Activated CD8-positive, alpha-beta memory T cell treated with anti-CD3 and anti-CD28 coated beads for 1 hour (primary cell): ENCODE results near the gene PDE6B.
"Not testable (repeated sequence)": the region's sequence is repeated elsewhere in the genome, so short reads cannot be mapped to it uniquely, and the experiment has no call there.

Experiments
- DNase-seq, 2 donors: peaks; one replicate each; pipeline ENCODE4 v3.0.0-alpha.2; 2020; ENCODE audit warnings: low read depth in 1 of 2; ENCODE audit errors: extremely low read depth in 1 of 2

The PDE6B gene

DNA sequence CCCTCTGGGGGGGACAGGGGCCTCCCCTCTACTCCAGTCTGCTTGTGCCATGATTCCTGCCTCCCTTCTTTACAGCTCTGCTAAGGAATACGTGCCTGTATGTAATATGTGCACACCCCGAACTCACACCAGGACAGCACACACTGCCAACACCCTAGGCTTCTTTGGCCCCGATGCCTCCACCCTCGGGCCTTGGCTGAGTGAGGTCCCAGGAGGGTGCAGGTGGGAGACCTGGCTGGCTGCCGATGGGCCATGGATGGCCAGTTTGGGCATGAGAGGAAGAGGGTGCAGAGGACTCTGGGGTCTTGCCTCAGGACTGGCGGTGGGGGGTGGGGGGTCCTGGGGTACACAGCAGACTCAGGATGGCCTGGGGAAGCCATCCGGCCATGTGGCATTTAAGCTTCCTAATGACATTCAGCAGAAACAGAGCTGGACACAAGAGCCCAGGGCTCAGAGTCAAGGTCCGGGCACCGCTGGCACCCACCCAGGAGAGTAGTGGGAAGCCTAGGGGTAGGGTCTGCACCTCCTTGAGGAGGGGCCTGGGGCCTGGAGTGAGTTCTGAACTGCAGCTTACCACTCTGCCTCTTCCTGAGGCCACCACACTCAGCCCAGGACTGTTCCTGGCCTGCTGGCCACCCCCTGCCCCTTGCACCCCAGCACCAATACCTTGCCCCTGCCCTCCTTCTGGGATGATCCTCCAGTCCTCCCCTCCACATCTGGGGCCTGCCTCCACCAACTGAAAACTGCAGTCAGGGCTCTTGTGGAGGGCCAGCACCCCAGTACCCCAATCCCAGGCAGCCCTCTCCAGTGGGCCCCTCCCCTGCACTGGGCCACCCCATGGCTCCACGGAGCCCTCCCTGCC is 78.2 kb downstream of the PDE6B start:
- DNase-seq, result no peak

DNA sequence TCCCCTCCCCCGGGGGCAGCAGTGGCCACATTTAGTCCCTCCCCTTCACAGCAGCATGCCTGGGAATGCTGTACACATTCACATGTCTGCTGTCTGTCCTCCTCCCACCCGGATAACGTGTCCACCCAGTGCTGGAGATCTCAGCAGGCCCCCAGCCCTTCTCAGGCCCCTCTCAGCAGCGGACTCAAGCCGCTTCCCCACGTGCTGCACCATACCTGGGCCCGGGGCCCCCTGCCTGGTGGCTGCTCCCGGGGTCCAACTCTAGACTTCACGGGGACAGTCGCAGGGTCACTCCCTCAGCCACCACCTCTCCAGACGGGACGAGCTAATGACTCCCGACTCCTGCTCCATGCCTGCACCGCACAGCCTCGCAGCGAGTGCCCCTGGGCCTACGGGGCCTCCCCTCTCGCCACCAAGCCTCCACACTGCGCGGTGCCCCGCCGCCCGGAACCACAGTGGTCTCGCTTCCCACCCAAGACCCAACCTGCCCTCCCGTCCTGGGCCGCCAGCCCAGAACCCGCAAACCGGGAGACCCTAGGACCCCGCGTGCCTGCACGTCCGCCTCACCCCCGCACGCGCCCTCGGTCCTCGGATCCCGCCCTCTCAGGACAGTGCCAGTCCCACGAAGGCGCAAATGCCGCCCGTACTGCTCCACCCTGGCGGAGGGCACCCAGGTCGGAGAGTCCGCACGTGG is 79.0 kb downstream of the PDE6B start:
- DNase-seq, result no peak

DNA sequence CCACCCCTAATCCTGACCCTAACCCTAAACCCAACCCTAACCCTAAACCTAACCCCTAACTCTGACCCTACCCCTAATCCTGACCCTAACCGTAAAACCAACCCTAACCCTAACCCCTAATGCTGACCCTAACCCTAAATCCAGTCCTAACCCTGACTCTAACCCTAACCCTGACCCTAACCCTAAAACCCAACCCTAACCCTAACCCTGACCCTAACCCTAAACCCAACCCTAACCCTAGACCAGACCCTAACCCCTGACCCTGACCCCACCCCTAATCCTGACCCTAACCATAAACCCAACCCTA is 79.6 kb downstream of the PDE6B start:
- DNase-seq, result no peak

DNA sequence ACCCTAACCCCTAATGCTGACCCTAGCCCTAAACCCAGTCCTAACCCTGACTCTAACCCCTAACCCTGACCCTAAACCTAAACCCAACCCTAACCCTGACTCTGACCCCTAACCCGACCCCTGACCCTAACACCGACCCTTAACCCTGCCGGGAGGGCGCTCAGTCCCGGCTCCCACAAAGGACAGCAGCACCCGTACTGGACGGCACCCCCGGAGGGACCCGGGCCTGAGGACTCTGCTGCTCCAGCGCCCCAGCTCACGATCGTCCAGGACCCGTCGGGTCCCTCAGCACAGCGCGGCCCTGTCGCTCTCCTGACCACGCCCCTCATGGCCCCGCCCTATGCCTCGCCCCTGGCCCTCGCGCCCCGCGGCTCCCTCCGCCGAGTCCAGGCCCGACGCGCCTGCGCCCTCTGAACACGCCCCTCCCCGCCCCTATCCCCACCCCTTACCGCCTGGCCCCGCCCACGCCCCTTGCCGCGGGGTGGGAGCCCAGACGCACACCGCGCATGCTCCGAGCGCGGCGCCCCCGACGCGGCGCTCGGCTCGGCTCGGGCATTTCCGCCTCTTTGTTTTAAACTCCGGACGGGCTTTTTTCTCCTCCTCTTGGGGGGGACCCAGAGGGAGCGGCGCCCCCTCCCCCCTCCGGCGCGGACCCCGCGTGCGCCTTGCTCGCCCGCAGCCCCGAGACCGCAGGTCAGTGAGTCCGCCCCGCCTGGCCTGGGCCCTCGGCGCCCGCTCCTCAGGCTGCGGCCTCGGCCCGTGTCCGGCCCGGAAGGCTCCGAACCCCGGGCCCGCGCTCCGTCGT is 80.1 kb downstream of the PDE6B start, which contains the start of gene PCGF3:
TSS of gene PCGF3 (plus strand) at position 555 of the 805 bp plus-strand sequence. CDS start 27,849 bp downstream, outside the sequence.
- DNase-seq, result peak; percentile 89 to 95

DNA sequence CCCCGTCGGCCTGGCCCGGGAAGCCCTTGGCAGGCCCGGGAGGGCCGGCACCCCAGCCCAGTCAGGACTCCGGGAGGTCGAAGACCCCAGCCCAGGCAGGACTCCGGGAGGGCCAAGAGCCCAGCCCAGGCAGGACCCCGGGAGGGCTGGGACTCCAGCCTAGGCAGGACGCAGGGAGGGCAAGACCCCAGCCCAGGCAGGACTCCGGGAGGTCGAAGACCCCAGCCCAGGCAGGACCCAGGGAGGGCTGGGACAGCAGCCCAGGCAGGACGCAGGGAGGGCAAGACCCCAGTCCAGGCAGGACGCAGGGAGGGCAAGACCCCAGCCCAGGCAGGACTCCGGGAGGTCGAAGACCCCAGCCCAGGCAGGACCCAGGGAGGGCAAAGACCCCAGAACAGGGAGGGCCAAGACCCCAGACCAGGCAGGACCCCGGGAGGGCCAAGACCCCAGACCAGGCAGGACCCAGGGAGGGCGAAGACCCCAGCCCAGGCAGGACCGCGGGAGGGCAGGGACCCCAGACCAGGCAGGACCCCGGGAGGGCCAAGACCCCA is 80.8 kb downstream of the PDE6B start:
- DNase-seq, result not testable (repeated sequence)

DNA sequence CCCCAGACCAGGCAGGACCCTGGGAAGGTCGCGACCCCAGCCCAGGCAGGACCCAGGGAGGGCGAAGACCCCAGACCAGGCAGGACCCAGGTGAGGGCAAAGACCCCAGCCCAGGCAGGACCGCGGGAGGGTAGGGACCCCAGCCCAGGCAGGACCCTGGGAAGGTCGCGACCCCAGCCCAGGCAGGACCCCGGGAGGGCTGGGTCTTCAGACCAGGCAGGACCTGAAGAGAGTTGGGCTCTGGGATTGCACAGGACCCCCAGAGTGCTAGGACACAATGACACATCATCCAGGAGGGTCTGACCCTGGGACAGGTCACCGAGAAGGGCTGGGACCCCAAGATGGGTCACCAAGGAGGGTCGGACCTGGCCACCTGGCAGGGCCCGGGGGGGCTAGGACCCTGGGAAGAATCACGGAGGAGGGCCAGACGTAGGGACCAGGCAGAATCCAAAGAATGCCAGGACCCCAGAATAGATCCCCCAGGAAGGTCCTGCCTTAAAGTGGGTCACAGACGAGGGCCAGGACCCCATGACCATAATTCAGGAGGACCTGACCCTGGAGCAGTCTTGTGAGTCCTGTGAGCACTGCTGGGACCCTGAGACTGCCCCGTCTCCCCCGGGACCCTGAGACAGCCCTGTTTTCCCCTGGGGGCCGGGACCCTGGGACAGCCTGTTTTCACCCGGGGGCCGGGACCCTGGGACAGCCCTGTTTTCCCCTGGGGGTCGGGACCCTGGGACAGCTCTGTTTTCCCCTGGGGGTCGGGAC is 81.6 kb downstream of the PDE6B start:
- DNase-seq, result no peak

DNA sequence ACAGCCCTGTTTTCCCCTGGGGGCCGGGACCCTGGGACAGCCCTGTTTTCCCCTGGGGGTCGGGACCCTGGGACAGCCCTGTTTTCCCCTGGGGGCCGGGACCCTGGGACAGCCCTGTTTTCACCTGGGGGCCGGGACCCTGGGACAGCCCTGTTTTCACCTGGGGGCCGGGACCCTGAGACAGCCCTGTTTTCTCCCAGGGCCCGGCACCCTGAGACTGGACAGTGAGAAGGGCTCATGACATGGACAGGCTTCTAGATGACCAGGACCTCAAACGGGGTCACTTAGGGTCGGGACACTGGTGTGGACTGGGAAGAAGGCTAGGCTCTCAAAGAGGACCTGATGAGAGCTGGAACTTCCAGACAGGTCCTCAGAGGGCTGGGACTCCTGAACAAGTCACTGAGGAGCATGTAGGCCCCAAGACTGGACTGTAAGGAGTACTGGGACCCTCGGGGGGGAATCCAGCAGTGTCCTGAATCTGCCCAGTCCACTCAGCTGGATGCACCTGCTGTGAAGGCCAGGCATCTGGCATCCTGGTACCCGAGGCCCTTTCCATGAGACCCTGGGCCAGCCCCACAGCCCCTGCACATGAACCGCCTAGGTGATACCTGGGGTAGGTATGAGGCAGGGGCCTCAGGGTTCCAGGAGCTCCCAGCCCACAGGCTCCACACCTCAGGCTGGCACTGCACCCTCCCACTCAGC is 82.7 kb downstream of the PDE6B start:
- no peak for DNase-seq

DNA sequence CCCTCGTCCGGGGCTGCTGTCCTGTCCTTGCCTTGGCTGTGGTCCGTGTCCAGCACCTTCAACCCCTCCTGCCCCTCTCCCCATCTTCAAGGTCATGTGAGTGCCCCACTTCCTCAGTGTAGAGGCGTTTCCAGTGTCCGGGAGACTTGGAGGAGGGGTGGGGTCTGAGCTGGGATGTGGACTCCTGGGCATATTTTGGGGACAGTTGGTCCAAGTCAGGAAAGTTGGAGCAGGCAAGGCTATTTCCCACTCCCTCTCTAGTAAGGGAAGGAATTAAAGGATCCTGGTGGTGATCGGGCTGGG is 83.2 kb downstream of the PDE6B start:
- DNase-seq, result no peak

DNA sequence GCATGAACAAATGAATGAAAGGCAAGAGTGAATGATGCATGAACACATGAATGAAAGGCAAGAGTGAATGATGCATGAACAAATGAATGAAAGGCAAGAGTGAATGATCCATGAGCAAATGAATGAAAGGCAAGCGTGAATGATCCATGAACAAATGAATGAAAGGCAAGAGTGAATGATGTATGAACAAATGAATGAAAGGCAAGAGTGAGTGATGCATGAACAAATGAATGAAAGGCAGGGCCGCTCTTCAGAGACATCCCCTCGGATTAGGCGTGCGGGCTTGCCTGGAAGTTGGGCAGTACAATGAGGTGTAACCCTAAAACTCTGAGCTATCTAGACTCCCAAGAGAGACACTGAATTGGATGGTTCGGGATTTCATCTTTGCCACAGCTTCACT is 84.0 kb downstream of the PDE6B start:
- DNase-seq, result no peak

DNA sequence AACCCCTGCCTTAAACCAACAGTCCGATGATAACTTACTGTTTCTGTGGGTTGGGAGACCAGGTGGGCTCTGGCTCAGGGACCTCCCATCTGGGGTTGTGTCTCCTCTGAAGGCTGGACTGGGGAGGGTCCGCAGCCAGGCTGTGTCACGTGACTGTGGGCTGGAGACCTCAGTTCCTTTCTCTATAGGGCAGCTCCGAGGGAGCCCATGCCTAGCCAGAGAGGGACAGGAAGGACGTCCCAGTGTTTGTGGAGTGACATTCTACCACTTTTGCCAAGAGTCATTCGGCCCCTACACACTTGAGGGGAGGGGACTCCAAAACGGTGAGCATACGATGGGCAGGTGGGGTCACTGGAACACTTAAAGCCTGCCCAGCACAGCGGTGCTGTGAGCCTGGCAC is 84.7 kb downstream of the PDE6B start:
- DNase-seq, result no peak

DNA sequence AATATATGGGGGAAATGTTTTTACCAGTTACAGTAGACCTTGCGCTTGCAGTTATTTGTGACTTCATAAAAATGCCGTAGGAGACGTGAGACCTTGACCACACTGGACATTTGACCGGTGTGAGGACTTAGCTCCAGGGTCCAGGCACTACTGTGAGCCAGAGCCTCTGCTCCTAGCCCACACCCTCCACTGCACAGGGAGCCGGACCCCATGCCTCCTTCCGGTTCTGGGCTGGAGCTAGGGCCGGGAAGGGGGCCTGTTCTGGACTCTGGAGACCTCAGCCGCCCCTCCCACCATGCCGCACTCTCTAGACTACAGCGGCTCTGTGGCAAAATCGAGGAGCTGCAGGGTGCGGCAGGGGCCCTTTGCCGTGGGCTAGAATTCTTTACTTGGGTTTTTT is 85.5 kb downstream of the PDE6B start:
- no peak for DNase-seq

DNA sequence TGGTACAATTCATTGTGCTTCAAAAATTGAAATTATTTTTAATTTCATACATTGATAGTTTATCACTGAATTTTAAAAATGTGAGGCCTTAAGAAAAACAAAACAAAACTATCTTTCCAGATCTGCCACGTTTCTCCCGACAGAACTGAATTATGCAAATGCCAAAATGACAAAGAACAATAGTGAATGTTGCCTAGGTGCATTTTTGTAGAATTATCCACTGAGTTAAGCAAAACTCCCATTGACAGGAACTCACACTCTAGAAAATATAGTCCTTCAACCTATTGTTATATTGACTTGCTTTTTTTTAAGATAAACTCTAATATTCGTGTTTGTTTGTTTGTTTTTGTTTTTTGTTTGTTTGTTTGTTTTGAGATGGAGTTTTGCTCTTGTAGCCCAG is 86.7 kb downstream of the PDE6B start:
- DNase-seq, result no peak

DNA sequence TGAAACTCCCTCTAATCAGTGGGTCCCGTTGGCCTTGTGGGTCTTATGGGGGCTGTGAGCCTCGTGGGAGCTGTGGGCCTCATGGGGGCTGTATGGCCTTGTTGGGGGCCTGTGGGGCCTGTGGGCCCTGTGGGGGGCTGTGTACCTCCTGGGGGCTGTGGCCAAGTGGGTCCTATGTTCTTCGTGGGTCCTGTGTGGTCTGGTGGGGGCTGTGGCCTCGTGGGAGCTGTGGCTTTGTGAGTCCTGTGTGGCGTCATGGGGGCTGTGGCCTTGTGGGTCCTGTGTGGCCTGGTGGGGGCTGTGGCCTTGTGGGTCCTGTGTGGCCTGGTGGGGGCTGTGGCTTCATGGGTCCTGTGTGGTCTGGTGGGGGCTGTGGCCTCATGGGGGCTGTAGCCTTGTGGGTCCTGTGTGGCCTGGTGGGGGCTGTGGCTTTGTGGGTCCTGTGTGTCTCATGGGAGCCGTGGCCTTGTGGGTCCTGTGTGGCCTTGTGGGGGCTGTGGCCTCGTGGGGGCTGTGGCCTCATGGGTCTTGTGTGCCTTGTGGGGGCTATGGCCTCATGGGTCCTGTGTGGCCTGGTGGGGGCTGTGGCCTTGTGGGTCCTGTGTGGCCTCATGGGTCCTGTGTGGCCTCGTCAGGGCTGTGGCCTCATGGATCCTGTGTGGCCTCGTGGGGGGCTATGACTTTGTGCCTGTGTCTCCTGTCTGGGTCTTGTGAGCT is 87.7 kb downstream of the PDE6B start:
- DNase-seq, result no peak

DNA sequence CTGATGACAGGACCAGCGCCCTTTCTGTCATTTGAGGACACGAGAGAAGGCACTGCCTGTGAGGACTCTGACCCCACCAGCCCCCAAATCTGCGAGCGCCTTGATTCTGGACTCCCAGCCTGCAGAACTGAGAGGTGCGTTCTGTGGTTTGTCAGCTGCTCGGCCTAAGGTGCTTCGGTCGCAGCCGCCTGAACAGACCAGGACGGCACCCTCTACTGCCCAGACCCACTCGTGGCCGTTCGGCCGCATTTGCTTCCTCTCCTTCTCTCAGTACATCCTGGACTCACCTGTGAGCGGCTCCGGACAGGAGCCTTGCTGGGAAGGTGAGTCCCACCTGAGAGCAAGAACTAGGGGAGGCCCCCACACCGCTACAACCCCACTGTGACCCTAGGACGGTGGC is 88.7 kb downstream of the PDE6B start:
- DNase-seq, result no peak

DNA sequence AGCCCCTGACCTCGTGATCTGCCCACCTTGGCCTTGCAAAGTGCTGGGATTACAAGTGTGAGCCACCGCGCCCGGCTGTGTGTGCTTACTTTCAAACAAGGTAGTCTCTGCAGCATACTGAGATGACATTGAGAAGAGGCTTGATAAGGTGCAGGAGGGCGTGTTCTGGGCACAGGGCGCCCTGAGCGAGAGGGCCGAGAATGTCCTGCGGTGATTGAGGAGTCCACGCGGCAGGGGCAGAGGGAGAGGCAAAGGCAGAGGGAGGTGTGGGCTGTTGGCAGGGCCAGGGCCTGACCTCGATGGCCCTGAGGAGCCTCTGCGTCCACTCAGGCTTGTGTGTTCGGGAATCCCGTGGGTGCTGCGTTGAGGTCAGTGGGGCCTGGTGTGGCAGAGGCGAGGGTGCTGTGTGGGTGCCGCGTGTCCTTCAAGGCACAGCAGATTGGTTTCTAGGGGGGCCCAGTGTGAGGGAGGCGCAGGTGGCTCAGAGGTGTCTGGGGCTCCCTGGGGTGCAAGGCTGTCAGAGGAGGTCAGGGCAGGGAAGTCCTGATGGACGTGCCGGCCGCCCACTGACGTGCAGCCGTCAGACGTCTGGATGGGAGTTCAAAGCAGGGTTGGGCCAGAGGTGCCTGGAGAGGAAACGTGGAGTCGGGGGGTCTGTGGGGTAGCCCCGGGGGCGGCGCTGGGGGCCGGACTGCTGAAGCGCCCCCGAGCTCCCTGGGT is 92.4 kb downstream of the PDE6B start:
- DNase-seq, result no peak

DNA sequence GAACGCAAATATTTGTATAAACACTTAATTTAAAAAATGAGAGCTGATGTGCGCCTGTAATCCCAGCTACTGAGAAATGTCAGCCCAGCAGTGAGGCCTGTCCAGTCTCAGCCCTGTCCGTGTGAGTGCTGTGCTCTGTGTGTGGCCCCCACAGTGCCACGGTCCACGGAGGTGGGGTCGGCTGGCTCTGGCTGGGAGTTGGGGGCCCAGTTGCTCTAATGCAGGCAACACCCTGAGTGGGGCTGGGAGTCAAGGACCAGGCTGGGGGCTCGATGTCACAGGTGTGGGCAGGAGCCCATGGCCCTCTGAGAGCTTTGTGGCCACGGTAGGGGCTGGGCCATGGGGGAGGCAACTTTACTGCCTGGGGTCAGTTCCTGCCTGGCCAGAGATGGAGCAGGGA is 93.1 kb downstream of the PDE6B start:
- DNase-seq, result no peak
